AG09309 (cell line): ENCODE results near the gene RPRD1A.
A peak's percentile ranks its signal among the peaks of the same experiment; 100 is the strongest.

Experiments
- DNase-seq: peaks from one replicate; pipeline ENCODE4 v3.0.0-alpha.2; 2010; ENCODE audit warnings: low read depth
- H3K4me3 ChIP-seq: 2 replicates; pipeline ENCODE4 v1.5.1; 2011; ENCODE audit warnings: mild to moderate bottlenecking, low read depth, low read length, moderate library complexity; ENCODE audit not compliant: control insufficient read depth
- TF ChIP-seq, protein P1 (sequence below): IDR thresholded peaks from 2 replicates; pipeline ENCODE4 v1.5.1; 2011; ENCODE audit warnings: mild to moderate bottlenecking, low read depth, low read length, inconsistent platforms; ENCODE audit not compliant: insufficient read depth, control insufficient read depth; ENCODE audit errors: missing control alignments

RPRD1A gene

GRCh38 chr18:35991696-35992095, 75.7 kb downstream of the RPRD1A start:
- no peak for DNase-seq
- H3K4me3 ChIP-seq = no peak overlapping the region
- TF ChIP-seq, protein P1, sequence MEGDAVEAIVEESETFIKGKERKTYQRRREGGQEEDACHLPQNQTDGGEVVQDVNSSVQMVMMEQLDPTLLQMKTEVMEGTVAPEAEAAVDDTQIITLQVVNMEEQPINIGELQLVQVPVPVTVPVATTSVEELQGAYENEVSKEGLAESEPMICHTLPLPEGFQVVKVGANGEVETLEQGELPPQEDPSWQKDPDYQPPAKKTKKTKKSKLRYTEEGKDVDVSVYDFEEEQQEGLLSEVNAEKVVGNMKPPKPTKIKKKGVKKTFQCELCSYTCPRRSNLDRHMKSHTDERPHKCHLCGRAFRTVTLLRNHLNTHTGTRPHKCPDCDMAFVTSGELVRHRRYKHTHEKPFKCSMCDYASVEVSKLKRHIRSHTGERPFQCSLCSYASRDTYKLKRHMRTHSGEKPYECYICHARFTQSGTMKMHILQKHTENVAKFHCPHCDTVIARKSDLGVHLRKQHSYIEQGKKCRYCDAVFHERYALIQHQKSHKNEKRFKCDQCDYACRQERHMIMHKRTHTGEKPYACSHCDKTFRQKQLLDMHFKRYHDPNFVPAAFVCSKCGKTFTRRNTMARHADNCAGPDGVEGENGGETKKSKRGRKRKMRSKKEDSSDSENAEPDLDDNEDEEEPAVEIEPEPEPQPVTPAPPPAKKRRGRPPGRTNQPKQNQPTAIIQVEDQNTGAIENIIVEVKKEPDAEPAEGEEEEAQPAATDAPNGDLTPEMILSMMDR = no peak

GRCh38 chr18:35983818-35984217, 83.5 kb downstream of the RPRD1A start:
- H3K4me3 ChIP-seq = no peak overlapping the region
- TF ChIP-seq, protein P1 = no peak
- peak; percentile 32 for DNase-seq

DNA sequence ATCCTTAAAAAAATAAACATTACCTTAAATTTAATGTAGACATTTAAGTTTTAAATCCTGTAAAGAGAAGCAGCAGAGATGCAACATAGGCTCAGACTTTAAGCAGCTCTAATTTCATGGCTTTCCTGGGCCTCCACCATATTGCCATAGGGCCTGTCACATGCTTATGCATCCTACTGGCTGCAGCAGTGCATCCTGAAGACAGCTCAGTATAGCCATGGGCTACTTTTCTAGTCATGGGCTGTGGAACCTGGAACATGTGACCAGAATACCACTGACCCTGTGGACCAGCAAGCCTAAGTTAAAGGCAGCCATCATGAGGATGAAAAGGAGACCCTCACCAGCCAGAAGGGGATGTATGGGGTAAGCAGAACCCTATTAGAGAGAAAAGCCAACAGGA, 84.2 kb downstream of the RPRD1A start:
- no peak for DNase-seq
- TF ChIP-seq, protein P1 = no peak
- no peak overlapping the region for H3K4me3 ChIP-seq

DNA sequence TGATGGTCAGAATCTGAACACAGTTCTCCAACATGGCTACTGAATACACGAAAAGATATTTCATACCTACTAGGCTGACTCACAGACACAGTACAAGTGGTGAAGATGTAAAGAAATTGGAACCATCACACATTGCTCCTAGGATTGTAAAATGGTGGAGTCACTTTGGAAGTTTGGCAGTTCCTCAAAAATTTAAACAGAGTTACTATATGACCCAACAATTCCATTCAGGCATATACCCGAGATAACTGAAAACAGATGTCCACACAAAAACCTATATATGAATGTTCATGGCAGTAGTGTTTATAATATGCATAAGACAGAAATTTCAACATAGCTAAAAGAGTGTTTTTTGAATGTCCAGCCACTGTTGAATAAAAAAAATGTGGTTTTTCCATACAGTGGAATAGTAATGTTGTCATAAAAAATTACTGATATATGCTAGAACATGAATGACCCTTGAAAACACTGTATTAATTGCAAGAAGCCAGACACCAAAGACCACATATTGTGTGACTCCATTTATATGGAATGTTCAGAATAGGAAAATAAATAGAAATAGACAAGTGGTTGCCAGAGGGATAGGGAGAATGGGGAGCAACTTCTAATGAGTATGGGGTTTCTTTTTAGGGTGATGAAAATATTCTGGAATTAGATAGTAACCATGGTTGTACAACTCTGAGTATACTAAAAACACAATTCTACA, 84.8 kb downstream of the RPRD1A start:
- no peak overlapping the region for H3K4me3 ChIP-seq
- DNase-seq = no peak
- TF ChIP-seq, protein P1 = no peak

DNA sequence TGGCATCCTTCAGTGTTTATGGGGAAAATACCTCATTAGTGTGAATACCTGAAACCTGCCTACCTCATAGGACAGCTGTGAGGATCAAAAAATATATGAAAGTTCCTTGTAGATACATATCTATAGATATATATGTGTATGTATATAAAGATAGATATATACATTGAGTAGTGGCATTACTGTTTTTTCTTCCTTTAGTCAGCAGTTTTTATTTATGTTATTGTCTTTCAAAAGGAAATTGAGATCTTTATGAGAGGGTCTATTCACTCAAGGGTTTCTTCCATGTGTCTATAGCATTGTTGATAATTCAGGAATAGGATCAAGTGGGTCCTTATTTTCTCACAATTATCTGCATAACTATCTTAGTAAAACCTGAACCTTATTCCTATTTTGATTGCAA, 88.2 kb downstream of the RPRD1A start:
- TF ChIP-seq, protein P1 = no peak
- no peak for DNase-seq
- no peak overlapping the region for H3K4me3 ChIP-seq

- TF ChIP-seq, protein P1 = no peak
- H3K4me3 ChIP-seq = no peak overlapping the region
Measured at GRCh38 chr18:35974181-35974580, 93.2 kb downstream of the RPRD1A start.

More at GRCh38 chr18:35974181-35974580, 93.2 kb downstream of the RPRD1A start:
- no peak for DNase-seq
